ENCODE data around the gene BLM.

BLM gene

DNA sequence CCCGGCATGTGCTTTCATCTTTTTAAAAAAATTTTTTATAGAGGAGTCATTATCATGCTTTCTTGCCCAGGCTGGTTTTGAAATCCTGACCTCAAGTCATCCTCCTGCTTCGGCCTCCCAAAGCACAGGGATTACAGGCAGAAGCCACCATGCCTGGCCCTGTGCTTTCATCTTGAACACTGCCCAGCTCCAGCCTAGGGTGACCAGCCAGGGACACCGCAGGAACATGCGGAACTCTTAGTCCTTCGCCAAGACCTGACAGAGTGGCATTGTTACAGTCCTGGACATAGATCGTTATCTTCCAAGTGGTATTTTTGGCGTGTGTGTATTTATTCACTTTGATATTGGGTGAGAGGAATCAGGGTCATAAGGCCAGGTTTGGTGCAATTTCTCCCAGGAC is 143.3 kb downstream of the BLM start:
- TF ChIP-seq, protein P1, sequence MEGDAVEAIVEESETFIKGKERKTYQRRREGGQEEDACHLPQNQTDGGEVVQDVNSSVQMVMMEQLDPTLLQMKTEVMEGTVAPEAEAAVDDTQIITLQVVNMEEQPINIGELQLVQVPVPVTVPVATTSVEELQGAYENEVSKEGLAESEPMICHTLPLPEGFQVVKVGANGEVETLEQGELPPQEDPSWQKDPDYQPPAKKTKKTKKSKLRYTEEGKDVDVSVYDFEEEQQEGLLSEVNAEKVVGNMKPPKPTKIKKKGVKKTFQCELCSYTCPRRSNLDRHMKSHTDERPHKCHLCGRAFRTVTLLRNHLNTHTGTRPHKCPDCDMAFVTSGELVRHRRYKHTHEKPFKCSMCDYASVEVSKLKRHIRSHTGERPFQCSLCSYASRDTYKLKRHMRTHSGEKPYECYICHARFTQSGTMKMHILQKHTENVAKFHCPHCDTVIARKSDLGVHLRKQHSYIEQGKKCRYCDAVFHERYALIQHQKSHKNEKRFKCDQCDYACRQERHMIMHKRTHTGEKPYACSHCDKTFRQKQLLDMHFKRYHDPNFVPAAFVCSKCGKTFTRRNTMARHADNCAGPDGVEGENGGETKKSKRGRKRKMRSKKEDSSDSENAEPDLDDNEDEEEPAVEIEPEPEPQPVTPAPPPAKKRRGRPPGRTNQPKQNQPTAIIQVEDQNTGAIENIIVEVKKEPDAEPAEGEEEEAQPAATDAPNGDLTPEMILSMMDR (IDR thresholded peaks at IDR 0.05; ENCODE audit: control extremely low read depth, extremely low read depth, low read depth, missing control alignments): no peak
- ChIA-PET POLR2A (no interaction called here), CTCF (interaction anchor here (1.2 kb wide), 1 partner anchor 42 kb away, joined by 3 read pairs; no protein-coding TSS in a partner anchor)
- DNase-seq (ENCODE audit: extremely low spot score): no peak

DNA sequence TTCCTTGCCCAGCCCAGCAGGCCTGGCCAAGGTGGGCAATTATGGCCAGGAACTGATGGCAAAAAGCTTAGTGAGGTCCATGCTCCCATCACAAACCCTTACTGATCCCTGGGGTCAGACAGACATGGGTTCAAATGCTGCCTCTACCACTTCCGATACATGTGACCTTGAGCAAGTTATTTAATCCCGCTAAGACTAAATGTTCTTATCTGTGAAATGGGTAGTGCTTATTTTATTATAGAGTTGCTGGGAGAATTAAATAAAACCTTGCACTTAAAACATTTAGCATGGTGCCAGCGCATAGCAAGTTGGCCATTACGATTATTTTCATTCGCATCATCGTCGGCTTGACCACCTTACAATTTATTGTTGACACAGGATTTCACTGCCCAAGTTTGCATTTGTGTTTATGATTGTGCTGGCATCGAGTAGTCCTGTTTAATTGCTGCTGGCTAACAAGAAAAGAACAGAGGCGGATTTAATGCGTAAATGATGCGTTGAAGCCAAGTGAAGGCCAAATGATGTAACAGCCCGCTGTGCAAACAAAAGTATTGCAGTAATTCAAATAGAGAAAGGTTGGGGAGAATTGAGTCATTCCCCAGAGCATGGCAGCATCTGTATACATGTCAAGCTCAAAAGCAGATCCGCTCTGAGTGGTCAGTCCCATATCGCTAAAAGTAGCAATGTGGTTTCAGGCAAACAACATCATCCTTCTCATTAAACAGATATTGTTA is 144.0 kb downstream of the BLM start:
- DNase-seq (ENCODE audit: extremely low spot score): no peak
- ChIA-PET CTCF (no interaction called here), POLR2A (no interaction called here)
- TF ChIP-seq, protein P1 (IDR thresholded peaks at IDR 0.05; ENCODE audit: control extremely low read depth, extremely low read depth, low read depth, missing control alignments): no peak

DNA sequence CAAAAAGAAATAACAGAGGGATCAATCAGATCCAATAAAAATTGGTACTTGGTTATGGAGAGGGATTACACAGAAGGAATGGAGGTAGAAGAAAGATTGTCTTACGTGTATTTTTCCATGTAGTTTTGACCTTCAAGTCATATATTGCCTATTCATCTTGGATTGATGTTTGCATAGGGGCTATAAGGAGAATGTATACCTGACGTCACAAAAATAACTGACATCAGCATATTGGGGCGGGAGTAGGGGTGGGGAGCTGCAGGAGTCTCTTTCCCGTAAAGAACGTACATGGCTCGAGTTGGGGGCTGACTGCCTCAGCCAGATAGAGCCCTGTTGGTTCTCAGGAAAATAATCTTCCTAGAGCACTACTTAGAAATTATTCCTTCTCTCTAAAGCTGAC is 145.3 kb downstream of the BLM start:
- ChIA-PET POLR2A (no interaction called here), CTCF (interaction anchor here (1.9 kb wide), 1 partner anchor 10 kb away, joined by 4 read pairs; no protein-coding TSS in a partner anchor)
- no peak for DNase-seq (ENCODE audit: extremely low spot score)
- TF ChIP-seq, protein P1 (IDR thresholded peaks at IDR 0.05; ENCODE audit: control extremely low read depth, extremely low read depth, low read depth, missing control alignments): no peak

DNA sequence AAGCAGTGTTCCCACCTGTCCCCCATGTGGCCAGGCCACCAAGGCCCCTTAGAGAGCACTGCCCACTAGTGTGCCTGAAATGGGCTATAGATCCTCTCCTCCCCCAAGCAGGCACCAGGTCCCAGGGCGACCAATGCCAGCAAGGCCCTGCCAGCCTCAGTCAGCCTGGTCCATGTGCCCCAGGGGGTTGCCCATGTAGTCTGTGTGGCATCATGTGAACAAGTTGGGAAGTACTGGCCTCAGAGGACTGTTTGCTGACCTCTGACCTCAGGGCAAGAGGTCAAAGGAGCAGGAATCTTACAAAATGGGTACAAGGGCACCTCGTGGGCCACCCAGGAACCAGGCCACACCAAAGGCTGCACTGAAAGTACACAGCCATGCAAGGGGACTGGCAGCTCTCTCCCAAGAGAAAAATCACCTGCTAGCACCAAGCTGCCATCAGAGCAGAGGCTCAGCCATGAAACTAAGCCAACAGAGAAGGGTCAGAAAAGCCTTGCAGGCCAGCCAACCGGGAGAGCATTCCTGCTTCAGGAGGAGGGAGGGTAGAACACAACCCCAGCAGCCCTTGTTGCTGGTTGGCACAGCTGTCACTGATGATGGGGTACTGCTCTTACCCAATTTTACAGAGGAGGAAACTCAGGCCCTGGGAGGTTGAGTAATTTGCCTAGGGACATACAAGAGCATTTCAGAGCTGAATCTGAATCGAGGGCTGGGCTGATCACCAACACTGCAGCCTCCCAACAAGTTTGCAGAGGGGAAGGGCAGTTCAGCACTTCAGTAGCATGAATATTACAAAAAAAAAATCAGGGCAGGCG is 146.0 kb downstream of the BLM start:
- no peak for DNase-seq (ENCODE audit: extremely low spot score)
- TF ChIP-seq, protein P1 (IDR thresholded peaks at IDR 0.05; ENCODE audit: control extremely low read depth, extremely low read depth, low read depth, missing control alignments): no peak
- CTCF ChIA-PET: interaction anchor here (1.2 to 1.9 kb wide), 3 partner anchors 11 to 36 kb away, joined by 3 to 4 read pairs (median 3); no protein-coding TSS in a partner anchor
- POLR2A ChIA-PET: no interaction called here

DNA sequence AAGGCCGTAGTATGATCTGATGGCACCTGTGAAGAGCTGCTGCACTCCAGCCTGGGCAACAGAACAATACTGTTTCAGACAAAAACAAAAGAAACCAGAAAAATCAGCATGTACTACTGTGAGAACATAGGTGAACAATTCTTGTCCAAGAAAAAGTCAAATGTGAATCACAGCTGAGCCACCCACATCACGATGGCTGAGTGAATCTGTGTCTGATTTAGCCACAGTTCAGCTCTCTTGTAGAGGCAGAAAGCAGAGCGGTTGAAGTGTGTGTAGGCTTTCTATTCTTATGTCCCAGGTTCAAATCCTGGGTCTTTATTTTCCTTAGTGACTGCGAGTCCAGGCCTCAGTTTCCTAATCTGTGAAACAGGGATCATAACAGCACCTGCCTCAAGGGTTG is 146.8 kb downstream of the BLM start:
- TF ChIP-seq, protein P1 (IDR thresholded peaks at IDR 0.05; ENCODE audit: control extremely low read depth, extremely low read depth, low read depth, missing control alignments): no peak
- CTCF ChIA-PET: interaction anchor here (1.2 to 1.9 kb wide), 3 partner anchors 12 to 37 kb away, joined by 3 to 4 read pairs (median 3); no protein-coding TSS in a partner anchor
- POLR2A ChIA-PET: no interaction called here
- DNase-seq (ENCODE audit: extremely low spot score): no peak

DNA sequence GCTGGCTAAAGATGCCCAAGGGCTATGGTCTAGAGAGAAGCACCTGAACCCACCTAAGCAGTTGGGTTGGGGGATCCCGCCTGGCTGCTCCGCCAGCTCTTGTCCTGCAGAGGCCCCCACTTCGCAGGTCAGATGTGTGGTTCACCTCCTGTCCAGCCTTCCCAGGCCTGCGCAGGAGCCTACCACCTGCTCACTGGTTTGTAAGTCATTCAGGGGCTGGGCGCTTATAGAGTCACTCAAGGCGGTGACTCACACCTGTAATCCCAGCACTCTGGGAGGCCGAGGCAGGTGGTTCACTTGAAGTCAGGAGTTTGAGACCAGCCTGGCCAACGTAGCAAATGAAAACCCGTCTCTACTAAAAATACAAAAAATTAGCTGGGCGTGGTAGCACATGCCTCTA is 147.4 kb downstream of the BLM start:
- ChIA-PET CTCF (interaction anchor here (1.2 kb wide), 1 partner anchor 38 kb away, joined by 3 read pairs; no protein-coding TSS in a partner anchor), POLR2A (no interaction called here)
- TF ChIP-seq, protein P1 (IDR thresholded peaks at IDR 0.05; ENCODE audit: control extremely low read depth, extremely low read depth, low read depth, missing control alignments): no peak
- DNase-seq (ENCODE audit: extremely low spot score): no peak
